Measurements from ENCODE around the gene PIH1D2. TPM values are rescaled to one million over a fixed set of nuclear protein-coding genes. Genes with fewer than 3 reads are reported as not detected.

PIH1D2 gene
- total RNA-seq, 1 experiment from 2014 or later, result 3.0 TPM

DNA sequence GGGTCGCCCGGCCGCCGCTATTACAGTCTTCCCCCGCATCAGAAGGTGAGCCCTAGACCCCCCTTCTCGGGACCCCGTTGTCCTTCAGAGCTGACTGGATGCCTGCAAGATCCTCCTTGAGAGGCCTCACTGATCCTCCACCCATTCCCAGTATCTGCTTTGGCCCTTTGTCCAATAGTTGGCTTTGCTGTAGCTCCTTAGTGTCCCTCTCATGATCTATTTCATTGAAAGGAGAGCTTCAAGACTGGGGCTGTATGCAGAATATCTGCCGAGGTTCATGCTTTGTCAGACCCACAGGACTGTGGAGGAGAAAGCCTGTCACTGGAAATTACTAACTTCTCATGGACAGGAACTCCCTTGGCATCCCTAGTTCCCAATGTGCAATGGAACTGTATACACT lies 48.1 kb downstream of the PIH1D2 start:
- peak overlapping the region; percentile 98 for H3K27ac ChIP-seq (ENCODE audit: low read length)
- POLR2A ChIA-PET, result interaction anchor here (1.1 kb wide), 1 partner anchor 12 kb away, joined by 9 read pairs; no protein-coding TSS in a partner anchor
- TF ChIP-seq POLR2AphosphoS5 (IDR thresholded peaks at IDR 0.05; ENCODE audit: low read depth, low read length) (no peak), TCF7L2 (IDR thresholded peaks at IDR 0.05; ENCODE audit: low read depth, low read length) (no peak), SIN3A (IDR thresholded peaks at IDR 0.05; ENCODE audit: borderline replicate concordance, insufficient read depth, low read depth, low read length) (no peak)
- TF ChIP-seq, protein P1, sequence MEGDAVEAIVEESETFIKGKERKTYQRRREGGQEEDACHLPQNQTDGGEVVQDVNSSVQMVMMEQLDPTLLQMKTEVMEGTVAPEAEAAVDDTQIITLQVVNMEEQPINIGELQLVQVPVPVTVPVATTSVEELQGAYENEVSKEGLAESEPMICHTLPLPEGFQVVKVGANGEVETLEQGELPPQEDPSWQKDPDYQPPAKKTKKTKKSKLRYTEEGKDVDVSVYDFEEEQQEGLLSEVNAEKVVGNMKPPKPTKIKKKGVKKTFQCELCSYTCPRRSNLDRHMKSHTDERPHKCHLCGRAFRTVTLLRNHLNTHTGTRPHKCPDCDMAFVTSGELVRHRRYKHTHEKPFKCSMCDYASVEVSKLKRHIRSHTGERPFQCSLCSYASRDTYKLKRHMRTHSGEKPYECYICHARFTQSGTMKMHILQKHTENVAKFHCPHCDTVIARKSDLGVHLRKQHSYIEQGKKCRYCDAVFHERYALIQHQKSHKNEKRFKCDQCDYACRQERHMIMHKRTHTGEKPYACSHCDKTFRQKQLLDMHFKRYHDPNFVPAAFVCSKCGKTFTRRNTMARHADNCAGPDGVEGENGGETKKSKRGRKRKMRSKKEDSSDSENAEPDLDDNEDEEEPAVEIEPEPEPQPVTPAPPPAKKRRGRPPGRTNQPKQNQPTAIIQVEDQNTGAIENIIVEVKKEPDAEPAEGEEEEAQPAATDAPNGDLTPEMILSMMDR (IDR thresholded peaks at IDR 0.05), result no peak
- TF ChIP-seq, protein P2, sequence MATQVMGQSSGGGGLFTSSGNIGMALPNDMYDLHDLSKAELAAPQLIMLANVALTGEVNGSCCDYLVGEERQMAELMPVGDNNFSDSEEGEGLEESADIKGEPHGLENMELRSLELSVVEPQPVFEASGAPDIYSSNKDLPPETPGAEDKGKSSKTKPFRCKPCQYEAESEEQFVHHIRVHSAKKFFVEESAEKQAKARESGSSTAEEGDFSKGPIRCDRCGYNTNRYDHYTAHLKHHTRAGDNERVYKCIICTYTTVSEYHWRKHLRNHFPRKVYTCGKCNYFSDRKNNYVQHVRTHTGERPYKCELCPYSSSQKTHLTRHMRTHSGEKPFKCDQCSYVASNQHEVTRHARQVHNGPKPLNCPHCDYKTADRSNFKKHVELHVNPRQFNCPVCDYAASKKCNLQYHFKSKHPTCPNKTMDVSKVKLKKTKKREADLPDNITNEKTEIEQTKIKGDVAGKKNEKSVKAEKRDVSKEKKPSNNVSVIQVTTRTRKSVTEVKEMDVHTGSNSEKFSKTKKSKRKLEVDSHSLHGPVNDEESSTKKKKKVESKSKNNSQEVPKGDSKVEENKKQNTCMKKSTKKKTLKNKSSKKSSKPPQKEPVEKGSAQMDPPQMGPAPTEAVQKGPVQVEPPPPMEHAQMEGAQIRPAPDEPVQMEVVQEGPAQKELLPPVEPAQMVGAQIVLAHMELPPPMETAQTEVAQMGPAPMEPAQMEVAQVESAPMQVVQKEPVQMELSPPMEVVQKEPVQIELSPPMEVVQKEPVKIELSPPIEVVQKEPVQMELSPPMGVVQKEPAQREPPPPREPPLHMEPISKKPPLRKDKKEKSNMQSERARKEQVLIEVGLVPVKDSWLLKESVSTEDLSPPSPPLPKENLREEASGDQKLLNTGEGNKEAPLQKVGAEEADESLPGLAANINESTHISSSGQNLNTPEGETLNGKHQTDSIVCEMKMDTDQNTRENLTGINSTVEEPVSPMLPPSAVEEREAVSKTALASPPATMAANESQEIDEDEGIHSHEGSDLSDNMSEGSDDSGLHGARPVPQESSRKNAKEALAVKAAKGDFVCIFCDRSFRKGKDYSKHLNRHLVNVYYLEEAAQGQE (IDR thresholded peaks at IDR 0.05; ENCODE audit: insufficient read depth in 1 of 2, low read depth in 2 of 2, low read length in 1 of 2), result no peak

DNA sequence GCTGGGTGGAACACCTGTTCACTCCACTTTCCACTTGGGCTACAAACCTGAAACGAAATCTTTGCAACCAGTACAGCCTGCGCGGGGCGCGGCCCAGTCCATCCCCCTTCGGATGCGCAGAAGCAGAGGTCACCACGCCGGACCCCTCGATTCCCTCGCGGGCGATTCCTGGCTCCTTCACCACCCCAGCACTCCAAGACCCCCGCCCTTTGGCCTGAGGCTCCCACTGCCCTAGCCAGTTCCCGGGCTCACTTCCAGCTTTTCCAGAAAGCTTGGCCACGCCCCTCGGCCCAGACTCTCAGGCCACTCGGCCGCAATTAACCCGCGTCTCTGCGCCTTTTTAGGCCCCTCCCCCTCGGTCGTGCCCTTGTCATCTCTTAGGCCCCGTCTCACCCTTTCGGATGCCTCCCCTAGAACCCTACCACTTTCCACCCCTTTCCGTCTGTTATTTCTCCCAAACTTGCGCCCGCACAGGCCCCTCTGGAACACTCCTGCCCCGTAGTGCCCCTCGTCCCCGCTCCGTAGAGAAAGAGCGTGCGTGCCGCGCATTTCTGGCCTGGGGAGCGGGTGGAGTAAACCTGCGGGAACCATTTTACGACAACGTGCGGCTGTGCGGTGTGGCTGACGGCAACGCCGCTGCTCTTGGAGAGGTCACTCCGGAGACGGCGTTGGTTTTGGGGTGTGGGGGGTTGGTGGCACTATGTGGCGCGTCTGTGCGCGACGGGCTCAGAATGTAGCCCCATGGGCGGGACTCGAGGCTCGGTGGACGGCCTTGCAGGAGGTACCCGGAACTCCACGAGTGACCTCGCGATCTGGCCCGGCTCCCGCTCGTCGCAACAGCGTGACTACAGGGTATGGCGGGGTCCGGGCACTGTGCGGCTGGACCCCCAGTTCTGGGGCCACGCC lies 48.8 kb downstream of the PIH1D2 start, which contains the start of gene DLAT:
Gene DLAT, plus strand, starts transcription at position 636 of the 906 bp plus-strand sequence. Its CDS starts 65 bp downstream, at position 701.
- peaks cover 13% of the 10 kb centered on the region for H3K36me3 ChIP-seq (ENCODE audit: control insufficient read depth, insufficient read depth, low read length)
- H3K4me1 ChIP-seq (ENCODE audit: control insufficient read depth, insufficient read depth, low read length), result peaks cover 10% of the 10 kb centered on the region
- CTCF ChIA-PET, result no interaction called here
- POLR2A ChIA-PET, result interaction anchor here (0.7 to 1.1 kb wide), 2 partner anchors 13 to 563 kb away, joined by 3 to 9 read pairs; no protein-coding TSS in a partner anchor
- no TSS peak for BruUV-seq (replicated peaks)
- peak; percentile 72 for DNase-seq (ENCODE audit: low read depth, low spot score)
- in situ Hi-C loops (cut with HindIII; ENCODE audit: low pct_unique_long_range_greater_than_20kb, low sequenced_read_pairs), result no loop called here
- H3K27me3 ChIP-seq (ENCODE audit: control insufficient read depth, insufficient read depth, low read length), result no peaks in the 10 kb centered on the region
- intact Hi-C loops (cut with micrococcal nuclease; ENCODE audit: unreplicated experiment), result no loop called here
- peak within 1 kb of the TSS; percentile 88 to 93 for H3K4me3 ChIP-seq (ENCODE audit: low read depth in 2 of 2, low read length in 2 of 2)
- no peaks in the 10 kb centered on the region for H3K9me3 ChIP-seq (ENCODE audit: control insufficient read depth, insufficient read depth, low read depth, low read length)
- peak; percentile 97 for TF ChIP-seq POLR2AphosphoS5 (IDR thresholded peaks at IDR 0.05; ENCODE audit: low read depth, low read length)
- TF ChIP-seq SIN3A (IDR thresholded peaks at IDR 0.05; ENCODE audit: borderline replicate concordance, insufficient read depth, low read depth, low read length), result peak; percentile 62; the same call in 1 of the 2 replicates
- TF ChIP-seq, protein P2 (IDR thresholded peaks at IDR 0.05; ENCODE audit: insufficient read depth in 1 of 2, low read depth in 2 of 2, low read length in 1 of 2), result peak in 1 of 2 experiments; percentile 64; a peak in 1 of 4 replicates
- TF ChIP-seq, protein P1 (IDR thresholded peaks at IDR 0.05), result no peak
- TF ChIP-seq TCF7L2 (IDR thresholded peaks at IDR 0.05; ENCODE audit: low read depth, low read length), result no peak
- ATAC-seq, result peak; percentile 96
- peak within 1 kb of the TSS; percentile 98 for H3K27ac ChIP-seq (ENCODE audit: low read length)

More for the DNA sequence above, 48.1 kb downstream of the PIH1D2 start:
- H3K36me3 ChIP-seq (ENCODE audit: control insufficient read depth, insufficient read depth, low read length), result peaks cover 19% of the 10 kb centered on the region
- peak overlapping the region; percentile 88 to 93 for H3K4me3 ChIP-seq (ENCODE audit: low read depth in 2 of 2, low read length in 2 of 2)
- no TSS peak for BruUV-seq (replicated peaks)
- CTCF ChIA-PET, result no interaction called here
- no peaks in the 10 kb centered on the region for H3K9me3 ChIP-seq (ENCODE audit: control insufficient read depth, insufficient read depth, low read depth, low read length)
- intact Hi-C loops (cut with micrococcal nuclease; ENCODE audit: unreplicated experiment) (no loop called here), in situ Hi-C loops (cut with HindIII; ENCODE audit: low pct_unique_long_range_greater_than_20kb, low sequenced_read_pairs) (no loop called here)
- peaks cover 10% of the 10 kb centered on the region for H3K4me1 ChIP-seq (ENCODE audit: control insufficient read depth, insufficient read depth, low read length)
- no peaks in the 10 kb centered on the region for H3K27me3 ChIP-seq (ENCODE audit: control insufficient read depth, insufficient read depth, low read length)
- DNase-seq (ENCODE audit: low read depth, low spot score) (no peak), ATAC-seq (peak; percentile 32)
